HepG2 (cell line): ENCODE measurements around the gene RTP5. TPM values are rescaled to one million over a fixed set of nuclear protein-coding genes. Genes with fewer than 3 reads are reported as not detected.

Experiments used
- ATAC-seq: fragments of 200-7000 bp; cut with Tn5 transposase; 3 replicates; pipeline ENCODE4 v1.9.1; 2020; ENCODE audit warnings: mild to moderate bottlenecking, moderate library complexity
- BruUV-seq: library from RNA; stranded (reverse); fragments of 400-500 nt; replicated peaks from 2 replicates; lab custom pipeline; 2021; lab: Mats Ljungman, UMichigan
- CTCF ChIA-PET: fragments of 300-600 bp; formaldehyde crosslinking; extraction: SDS; loops from one replicate; lab custom pipeline; 2021; ENCODE audit warnings: low total read pairs, inconsistent platforms, low intra/inter-chr PET ratio; lab: Yijun Ruan, JAX
- POLR2A ChIA-PET: fragments of 350-600 bp; sonication (Branson Sonifier 250); formaldehyde crosslinking; loops from one replicate; lab custom pipeline; 2020; ENCODE audit warnings: antibody characterized with exemption, inconsistent platforms; lab: Yijun Ruan, JAX
- DNase-seq: peaks from one replicate; pipeline ENCODE4 v3.0.0-alpha.2; 2015; ENCODE audit warnings: low spot score
- FAIRE-seq: peaks from 3 replicates; lab custom pipeline; 2011; peaks lifted over from hg19 to GRCh38; lab: Jason Lieb, UNC
- H2AFZ ChIP-seq: one replicate; pipeline ENCODE4 v1.6.1; 2011; ENCODE audit warnings: low read length, inconsistent platforms
- H3K27ac ChIP-seq: fragments of 300-600 bp; 3 replicates; pipeline ENCODE4 v1.8.0; 2011; ENCODE audit warnings: mixed run types, mild to moderate bottlenecking, mixed read lengths, low read length, inconsistent platforms; ENCODE audit not compliant: insufficient read depth; ENCODE audit errors: extremely low read length
- H3K27me3 ChIP-seq, 2 experiments: fragments of 200-600 bp in 1 of 2; 2 replicates in 1 of 2; 3 replicates in 1 of 2; pipeline versions ENCODE4 v1.6.0 to v1.8.0; 2011; ENCODE audit warnings: low read length in 2 of 2, mild to moderate bottlenecking in 2 of 2, moderate library complexity in 2 of 2, inconsistent platforms in 1 of 2; ENCODE audit not compliant: insufficient read depth in 2 of 2, control insufficient read depth in 1 of 2
- H3K36me3 ChIP-seq, 2 experiments: fragments of 200-600 bp in 1 of 2; replicated peaks in 1 of 2; 2 replicates in 1 of 2; 3 replicates in 1 of 2; pipeline versions ENCODE4 v1.5.1 to v1.8.0; 2011; ENCODE audit warnings: low read length in 2 of 2, inconsistent platforms in 1 of 2; ENCODE audit not compliant: insufficient read depth in 2 of 2, control insufficient read depth in 1 of 2
- H3K4me1 ChIP-seq: 2 replicates; pipeline ENCODE4 v1.5.1; 2012; ENCODE audit warnings: low read length, inconsistent platforms; ENCODE audit not compliant: insufficient read depth
- H3K4me2 ChIP-seq: 2 replicates; pipeline ENCODE4 v1.6.0; 2011; ENCODE audit warnings: low read depth, low read length, inconsistent platforms
- H3K4me3 ChIP-seq, 3 experiments: fragments of 200-600 bp in 1 of 3; sonication (generic), shearing (Covaris generic) in 1 of 3; replicated peaks in 1 of 3; 2 replicates each; pipeline ENCODE4 v1.5.1; 2011 to 2016; ENCODE audit warnings: low read length in 3 of 3, inconsistent platforms in 2 of 3, low read depth in 2 of 3, mild to moderate bottlenecking in 2 of 3, control low read depth in 1 of 3, mixed read lengths in 1 of 3; ENCODE audit not compliant: insufficient read depth in 1 of 3
- H3K79me2 ChIP-seq: one replicate; pipeline ENCODE4 v1.6.1; 2011; ENCODE audit warnings: low read length, inconsistent platforms; ENCODE audit not compliant: insufficient read depth
- H3K9ac ChIP-seq: 2 replicates; pipeline ENCODE4 v1.6.0; 2011; ENCODE audit warnings: mild to moderate bottlenecking, low read depth, low read length, inconsistent platforms; ENCODE audit not compliant: insufficient read depth
- H3K9me3 ChIP-seq: 2 replicates; pipeline ENCODE4 v1.5.1; 2012; ENCODE audit warnings: mild to moderate bottlenecking, low read length
- H4K20me1 ChIP-seq: 2 replicates; pipeline ENCODE4 v1.6.0; 2011; ENCODE audit warnings: inconsistent platforms, mild to moderate bottlenecking, low read length, moderate library complexity; ENCODE audit not compliant: insufficient read depth
- ARID2 ChIP-seq: sonication (generic); formaldehyde crosslinking; IDR thresholded peaks from 2 replicates; pipeline ENCODE4 v1.8.1; 2022; ENCODE audit warnings: mild to moderate bottlenecking, missing genetic modification reagents, borderline replicate concordance
- ARID5B ChIP-seq: IDR thresholded peaks from 2 replicates; pipeline ENCODE4 v1.4.0; 2020; ENCODE audit warnings: mild to moderate bottlenecking, missing genetic modification reagents
- DPF2 ChIP-seq: sonication (generic); formaldehyde crosslinking; IDR thresholded peaks from 2 replicates; pipeline ENCODE4 v1.4.0; 2020; ENCODE audit warnings: mild to moderate bottlenecking, low read depth, missing genetic modification reagents, borderline replicate concordance
- MXD4 ChIP-seq: IDR thresholded peaks from 2 replicates; pipeline ENCODE4 v1.6.1; 2016; ENCODE audit warnings: mild to moderate bottlenecking, missing biosample characterization, missing genetic modification reagents
- RELA ChIP-seq: sonication (generic); formaldehyde crosslinking; IDR thresholded peaks from 2 replicates; pipeline ENCODE4 v1.4.0; 2020; ENCODE audit warnings: missing genetic modification reagents
- SMYD3 ChIP-seq: sonication (generic); formaldehyde crosslinking; IDR thresholded peaks from 2 replicates; pipeline ENCODE4 v1.8.1; 2023; ENCODE audit warnings: mild to moderate bottlenecking, missing genetic modification reagents
- SP2 ChIP-seq: sonication (generic); formaldehyde crosslinking; IDR thresholded peaks from 2 replicates; pipeline ENCODE4 v1.5.1; 2020; ENCODE audit warnings: mild to moderate bottlenecking, missing genetic modification reagents
- XRCC5 ChIP-seq: fragments of 200-400 bp; formaldehyde crosslinking; optimal IDR thresholded peaks from 2 replicates; pipeline ENCODE3; 2017; ENCODE audit warnings: mild to moderate bottlenecking, low read length
- ZNF20 ChIP-seq: sonication (generic); formaldehyde crosslinking; IDR thresholded peaks from 2 replicates; pipeline ENCODE4 v1.4.0; 2020; ENCODE audit warnings: mild to moderate bottlenecking, moderate library complexity, missing genetic modification reagents
- ZNF605 ChIP-seq: sonication (generic); formaldehyde crosslinking; IDR thresholded peaks from 2 replicates; pipeline ENCODE4 v1.8.0; 2022; ENCODE audit warnings: mild to moderate bottlenecking, missing genetic modification reagents
- WGBS: methylation state at CpG from one replicate; pipeline ENCODE4 v1.1.6; 2017; ENCODE audit warnings: low lambda C conversion rate; 5-methylcytosine and 5-hydroxymethylcytosine counted together
- in situ Hi-C: cut with HindIII; loops from 2 replicates; pipeline ENCODE4 v1.10.0; 2017; ENCODE audit warnings: low pct_unique_long_range_greater_than_20kb; ENCODE audit not compliant: extremely low pct_ligation_motif_present
- intact Hi-C: fragments of 100-400 bp; cut with micrococcal nuclease; formaldehyde crosslinking; loops from one replicate; pipeline ENCODE4 v1.10.0; 2022; ENCODE audit not compliant: unreplicated experiment
- polyA plus RNA-seq, 8 experiments: library from polyadenylated mRNA; depleted of rRNA in 3 of 8; stranded (reverse) in 7 of 8; unstranded in 1 of 8; fragments of >200 nt; fragmentation: Illumina TruSeq in 4 of 8; extraction: Trizol in 4 of 8; gene quantifications; 2 replicates each; pipeline versions ENCODE4 v1.2.1 to v1.2.3, GENCODE V29; 2011 to 2016; ENCODE audit warnings: low read depth in 4 of 8, missing spikeins in 1 of 8, mixed read lengths in 1 of 8; ENCODE audit not compliant: insufficient read depth in 1 of 8
- total RNA-seq, 5 experiments: library from RNA; depleted of rRNA; stranded (reverse); fragments of >200 nt; fragmentation: Illumina TruSeq; extraction: Trizol; gene quantifications; 2 replicates each; pipeline ENCODE4 v1.2.3, GENCODE V29; 2016; ENCODE audit warnings: low read depth in 1 of 5
- TF ChIP-seq, protein P1 (sequence below), 2 experiments: sonication (generic) in 1 of 2; formaldehyde crosslinking in 1 of 2; IDR thresholded peaks; 2 replicates each; pipeline versions ENCODE4 v1.4.0 to v1.6.1; 2018 to 2020; ENCODE audit warnings: missing genetic modification reagents in 2 of 2, borderline replicate concordance in 1 of 2, low read depth in 1 of 2, mild to moderate bottlenecking in 1 of 2, missing biosample characterization in 1 of 2
- TF ChIP-seq, protein P2 (sequence below): sonication (generic); formaldehyde crosslinking; IDR thresholded peaks from 2 replicates; pipeline ENCODE4 v1.8.1; 2023; ENCODE audit warnings: mild to moderate bottlenecking, missing genetic modification reagents

The RTP5 gene
- total and polyA plus RNA-seq, 2 of the 13 experiments (the other 11 are each of a cell fraction or from before 2014, with no cell fraction given) = not detected

DNA sequence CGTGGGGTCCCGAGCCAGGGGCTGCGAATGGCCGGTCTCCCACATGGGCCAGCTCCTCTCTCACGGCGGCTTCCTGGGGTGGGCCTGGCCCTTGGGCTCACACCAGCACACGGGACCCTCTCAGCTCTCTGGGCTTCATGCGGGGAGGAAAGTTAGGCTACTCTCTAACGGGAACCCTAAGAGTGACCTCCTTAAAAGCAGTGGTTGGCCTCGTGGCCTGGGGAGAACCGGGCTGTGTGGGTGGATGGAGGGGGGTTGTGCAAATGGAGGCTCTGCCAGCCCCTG is 25.8 kb downstream of the RTP5 start:
- CTCF ChIA-PET = no interaction called here
- peak; percentile 17; the same call in 2 of the 3 replicates for ATAC-seq
- H3K27ac ChIP-seq = no peak overlapping the region
- H3K79me2 ChIP-seq = no peaks in the 10 kb centered on the region
- FAIRE-seq = no peak
- H3K36me3 ChIP-seq = no peaks in the 10 kb centered on the region
- 46% methylated on average over 10 of the region's 11 CpGs for WGBS
- POLR2A ChIA-PET = no interaction called here
- peaks cover 7 to 57% of the 10 kb centered on the region in 2 experiments; a peak in 4 of 5 replicates for H3K27me3 ChIP-seq
- no peak for DNase-seq
- BruUV-seq = no TSS peak
- no peak overlapping the region for H2AFZ ChIP-seq
- H3K9ac ChIP-seq = no peak overlapping the region
- no peaks in the 10 kb centered on the region for H3K9me3 ChIP-seq
- H4K20me1 ChIP-seq = no peaks in the 10 kb centered on the region
- H3K4me1 ChIP-seq = peaks cover 17% of the 10 kb centered on the region
- in situ Hi-C loops = no loop called here
- H3K4me2 ChIP-seq = no peak overlapping the region
- intact Hi-C loops = no loop called here
- H3K4me3 ChIP-seq = no peak overlapping the region
- TF ChIP-seq ZNF605 (CRISPR knock-in tag) = no peak
- TF ChIP-seq, protein P1, sequence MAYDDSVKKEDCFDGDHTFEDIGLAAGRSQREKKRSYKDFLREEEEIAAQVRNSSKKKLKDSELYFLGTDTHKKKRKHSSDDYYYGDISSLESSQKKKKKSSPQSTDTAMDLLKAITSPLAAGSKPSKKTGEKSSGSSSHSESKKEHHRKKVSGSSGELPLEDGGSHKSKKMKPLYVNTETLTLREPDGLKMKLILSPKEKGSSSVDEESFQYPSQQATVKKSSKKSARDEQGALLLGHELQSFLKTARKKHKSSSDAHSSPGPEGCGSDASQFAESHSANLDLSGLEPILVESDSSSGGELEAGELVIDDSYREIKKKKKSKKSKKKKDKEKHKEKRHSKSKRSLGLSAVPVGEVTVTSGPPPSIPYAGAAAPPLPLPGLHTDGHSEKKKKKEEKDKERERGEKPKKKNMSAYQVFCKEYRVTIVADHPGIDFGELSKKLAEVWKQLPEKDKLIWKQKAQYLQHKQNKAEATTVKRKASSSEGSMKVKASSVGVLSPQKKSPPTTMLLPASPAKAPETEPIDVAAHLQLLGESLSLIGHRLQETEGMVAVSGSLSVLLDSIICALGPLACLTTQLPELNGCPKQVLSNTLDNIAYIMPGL (CRISPR knock-in tag; IDR thresholded peaks at IDR 0.05; ENCODE audit: borderline replicate concordance in 1 of 2, low read depth in 1 of 2) = no peak
- TF ChIP-seq ARID2 (CRISPR knock-in tag) = no peak
- TF ChIP-seq ZNF20 (CRISPR knock-in tag) = no peak
- TF ChIP-seq RELA = no peak
- no peak for TF ChIP-seq SP2
- TF ChIP-seq MXD4 (CRISPR knock-in tag) = no peak
- TF ChIP-seq SMYD3 (CRISPR knock-in tag) = no peak
- TF ChIP-seq, protein P2, sequence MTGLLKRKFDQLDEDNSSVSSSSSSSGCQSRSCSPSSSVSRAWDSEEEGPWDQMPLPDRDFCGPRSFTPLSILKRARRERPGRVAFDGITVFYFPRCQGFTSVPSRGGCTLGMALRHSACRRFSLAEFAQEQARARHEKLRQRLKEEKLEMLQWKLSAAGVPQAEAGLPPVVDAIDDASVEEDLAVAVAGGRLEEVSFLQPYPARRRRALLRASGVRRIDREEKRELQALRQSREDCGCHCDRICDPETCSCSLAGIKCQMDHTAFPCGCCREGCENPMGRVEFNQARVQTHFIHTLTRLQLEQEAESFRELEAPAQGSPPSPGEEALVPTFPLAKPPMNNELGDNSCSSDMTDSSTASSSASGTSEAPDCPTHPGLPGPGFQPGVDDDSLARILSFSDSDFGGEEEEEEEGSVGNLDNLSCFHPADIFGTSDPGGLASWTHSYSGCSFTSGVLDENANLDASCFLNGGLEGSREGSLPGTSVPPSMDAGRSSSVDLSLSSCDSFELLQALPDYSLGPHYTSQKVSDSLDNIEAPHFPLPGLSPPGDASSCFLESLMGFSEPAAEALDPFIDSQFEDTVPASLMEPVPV = no peak
- no peak for TF ChIP-seq ARID5B (CRISPR knock-in tag)
- TF ChIP-seq XRCC5 = no peak
- TF ChIP-seq DPF2 (CRISPR knock-in tag) = no peak
